GM18951 (cell line): ENCODE results near the gene CCDC127.
"Not testable (repeated sequence)": the region's sequence is repeated elsewhere in the genome, so short reads cannot be mapped to it uniquely, and the experiment has no call there.

Experiments
- POLR2A ChIP-seq: IDR thresholded peaks from 4 replicates; pipeline ENCODE4 v1.6.1; 2011; ENCODE audit warnings: mild to moderate bottlenecking; ENCODE audit not compliant: insufficient read length, insufficient read depth; ENCODE audit errors: extremely low read depth
- in situ Hi-C: fragments of 300-500 bp; cut with MboI; formaldehyde crosslinking; loops from one replicate; pipeline ENCODE4 v1.12.0; 2022; ENCODE audit warnings: low sequenced_read_pairs, mixed read lengths, inconsistent platforms; ENCODE audit not compliant: unreplicated experiment

Gene CCDC127

DNA sequence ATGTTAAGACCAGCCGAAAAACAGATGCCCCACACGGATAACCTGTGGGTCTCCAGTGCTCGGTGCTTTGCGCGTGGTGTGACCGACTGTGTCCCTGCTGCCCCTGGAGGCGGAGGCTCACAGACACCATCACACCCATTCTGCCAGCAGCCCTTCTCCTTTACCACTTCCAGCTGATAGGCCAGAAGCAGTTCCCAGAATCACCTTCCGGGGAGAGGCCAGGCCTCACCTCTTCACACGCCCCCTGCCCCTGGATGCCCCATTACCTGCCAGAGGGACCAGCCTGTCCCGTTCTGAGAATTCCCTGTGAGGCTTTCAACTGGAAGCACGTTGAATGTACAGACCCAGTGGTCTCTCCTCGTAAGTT lies 48.2 kb downstream of the CCDC127 start:
- in situ Hi-C loops: no loop called here
- TF ChIP-seq POLR2A: no peak

GRCh38 chr5:169071-169727 lies 48.8 kb downstream of the CCDC127 start:
- in situ Hi-C loops: no loop called here

GRCh38 chr5:167982-168660 lies 49.8 kb downstream of the CCDC127 start:
- in situ Hi-C loops: no loop called here
- no peak for TF ChIP-seq POLR2A

More at GRCh38 chr5:169071-169727, 48.8 kb downstream of the CCDC127 start:
- no peak for TF ChIP-seq POLR2A

DNA sequence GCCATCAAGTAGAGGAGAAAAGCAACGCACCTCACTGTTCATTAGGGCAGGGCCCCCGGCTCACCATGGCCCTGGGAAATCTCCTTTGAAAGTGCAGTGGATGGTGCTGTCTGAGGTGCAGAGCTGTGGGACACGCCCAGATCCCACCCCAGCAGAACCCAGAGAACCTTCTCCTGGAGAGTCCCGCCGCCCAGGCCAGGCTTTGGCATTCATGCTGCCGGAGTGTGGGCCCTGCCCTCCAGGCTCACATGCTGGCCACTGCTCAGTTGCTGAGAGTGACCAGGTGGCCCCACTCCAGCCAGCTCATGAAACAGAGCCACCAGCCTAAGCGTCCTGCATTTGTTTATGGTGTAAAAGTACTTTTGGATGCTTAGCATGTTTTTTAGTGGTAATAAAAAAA lies 50.4 kb downstream of the CCDC127 start:
- in situ Hi-C loops: no loop called here
- TF ChIP-seq POLR2A: no peak

DNA sequence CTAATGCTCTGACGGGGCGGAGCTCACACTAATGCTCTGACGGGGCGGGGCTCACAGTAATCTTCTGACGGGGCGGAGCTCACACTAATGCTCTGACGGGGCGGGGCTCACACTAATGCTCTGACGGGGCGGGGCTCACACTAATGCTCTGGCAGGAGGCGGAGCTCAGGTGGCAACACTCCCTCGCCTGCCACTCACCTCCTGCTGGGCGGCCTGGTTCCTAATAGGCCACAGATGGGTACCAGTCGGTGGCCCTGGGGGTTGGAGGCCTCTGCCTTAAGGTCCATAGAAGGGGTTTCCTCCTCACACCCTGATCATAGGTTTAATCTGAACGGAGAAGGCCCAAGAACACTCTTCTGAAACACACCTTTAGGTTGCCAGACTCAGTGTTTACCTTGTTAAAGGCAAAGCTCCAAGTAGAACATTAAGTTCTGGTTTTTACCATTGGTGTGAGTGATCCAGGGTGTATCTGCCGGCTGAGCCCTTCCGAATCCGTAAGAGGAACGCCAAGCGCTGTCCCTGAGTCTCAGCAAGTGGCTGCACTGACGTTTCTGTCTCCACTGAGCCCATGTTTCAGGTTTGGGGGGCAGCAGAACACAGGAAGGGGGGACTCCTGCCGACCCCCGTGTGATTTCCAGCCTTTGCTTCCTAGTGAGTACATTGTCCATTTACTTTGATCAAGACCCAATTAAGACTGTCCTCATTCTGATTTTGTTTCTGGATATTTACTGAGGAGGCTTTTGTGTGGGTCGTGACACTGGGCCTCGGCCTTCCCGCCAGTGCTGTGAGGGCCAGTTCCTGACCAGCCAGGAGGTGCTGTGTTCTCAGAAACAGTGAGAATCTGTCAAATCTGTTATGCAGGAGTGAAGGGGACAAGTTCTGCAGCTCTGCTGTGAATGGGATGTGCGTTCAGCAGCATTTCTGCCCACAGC lies 51.2 kb downstream of the CCDC127 start:
- in situ Hi-C loops: no loop called here
- no peak for TF ChIP-seq POLR2A

GRCh38 chr5:164783-165182 lies 53.2 kb downstream of the CCDC127 start:
- in situ Hi-C loops: not testable (repeated sequence)

GRCh38 chr5:164244-164643 lies 53.7 kb downstream of the CCDC127 start:
- no peak for TF ChIP-seq POLR2A
- in situ Hi-C loops: no loop called here

DNA sequence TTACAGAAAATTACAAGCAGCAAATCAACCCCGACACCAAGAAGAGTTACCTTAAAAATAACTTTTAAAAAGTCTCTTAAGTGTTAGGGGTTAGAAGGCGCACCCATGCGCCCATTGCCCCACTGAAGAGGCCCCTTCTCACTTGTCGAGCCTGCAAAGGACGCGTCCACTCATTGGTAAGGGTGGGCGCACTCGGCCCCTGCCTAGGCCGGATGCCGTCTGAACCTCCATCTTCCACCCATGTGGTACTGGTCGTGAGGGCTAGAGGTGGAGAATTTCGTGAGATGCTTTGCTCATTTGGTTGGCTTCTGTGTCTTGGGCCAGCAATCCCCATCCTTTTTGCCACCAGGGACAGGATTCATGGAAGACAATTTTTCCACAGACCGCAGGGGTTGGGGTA lies 54.1 kb downstream of the CCDC127 start:
- TF ChIP-seq POLR2A: no peak
- in situ Hi-C loops: no loop called here

DNA sequence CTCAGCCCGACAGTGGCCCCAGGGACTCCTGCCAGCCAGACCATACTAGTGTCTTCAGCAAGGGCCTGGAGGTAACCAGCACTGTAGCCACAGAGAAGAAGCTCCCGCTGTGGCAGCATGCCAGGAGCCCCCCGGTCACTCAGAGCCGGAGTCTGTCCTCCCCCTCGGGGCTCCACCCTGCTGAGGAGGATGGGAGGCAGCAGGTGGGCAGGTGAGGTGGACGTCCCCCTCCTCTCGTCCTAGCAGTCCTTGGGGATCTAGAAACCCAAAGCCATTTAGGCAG lies 54.7 kb downstream of the CCDC127 start:
- no peak for TF ChIP-seq POLR2A
- in situ Hi-C loops: no loop called here

GRCh38 chr5:162565-163337 lies 55.2 kb downstream of the CCDC127 start:
- no peak for TF ChIP-seq POLR2A
- in situ Hi-C loops: no loop called here

DNA sequence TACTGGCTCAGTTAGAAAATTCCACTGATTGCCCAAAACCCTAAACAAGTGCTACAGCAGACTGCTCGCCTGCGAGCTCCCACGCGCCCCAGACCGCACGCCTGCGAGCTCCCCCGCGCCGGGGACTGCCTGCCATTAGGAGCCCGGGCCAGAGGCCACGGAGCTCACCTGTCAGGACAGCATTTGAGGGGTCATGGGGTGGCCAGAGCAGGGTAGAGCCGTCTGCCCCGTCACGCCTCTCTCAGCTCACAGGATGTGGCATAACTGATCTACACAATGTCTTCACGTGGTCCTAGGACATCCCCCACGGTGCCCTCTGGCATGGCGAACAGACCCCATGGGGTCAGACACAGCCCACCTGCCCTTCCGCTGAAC lies 55.8 kb downstream of the CCDC127 start:
- TF ChIP-seq POLR2A: no peak
- in situ Hi-C loops: no loop called here

GRCh38 chr5:161803-162110 lies 56.2 kb downstream of the CCDC127 start:
- in situ Hi-C loops: no loop called here
- no peak for TF ChIP-seq POLR2A

DNA sequence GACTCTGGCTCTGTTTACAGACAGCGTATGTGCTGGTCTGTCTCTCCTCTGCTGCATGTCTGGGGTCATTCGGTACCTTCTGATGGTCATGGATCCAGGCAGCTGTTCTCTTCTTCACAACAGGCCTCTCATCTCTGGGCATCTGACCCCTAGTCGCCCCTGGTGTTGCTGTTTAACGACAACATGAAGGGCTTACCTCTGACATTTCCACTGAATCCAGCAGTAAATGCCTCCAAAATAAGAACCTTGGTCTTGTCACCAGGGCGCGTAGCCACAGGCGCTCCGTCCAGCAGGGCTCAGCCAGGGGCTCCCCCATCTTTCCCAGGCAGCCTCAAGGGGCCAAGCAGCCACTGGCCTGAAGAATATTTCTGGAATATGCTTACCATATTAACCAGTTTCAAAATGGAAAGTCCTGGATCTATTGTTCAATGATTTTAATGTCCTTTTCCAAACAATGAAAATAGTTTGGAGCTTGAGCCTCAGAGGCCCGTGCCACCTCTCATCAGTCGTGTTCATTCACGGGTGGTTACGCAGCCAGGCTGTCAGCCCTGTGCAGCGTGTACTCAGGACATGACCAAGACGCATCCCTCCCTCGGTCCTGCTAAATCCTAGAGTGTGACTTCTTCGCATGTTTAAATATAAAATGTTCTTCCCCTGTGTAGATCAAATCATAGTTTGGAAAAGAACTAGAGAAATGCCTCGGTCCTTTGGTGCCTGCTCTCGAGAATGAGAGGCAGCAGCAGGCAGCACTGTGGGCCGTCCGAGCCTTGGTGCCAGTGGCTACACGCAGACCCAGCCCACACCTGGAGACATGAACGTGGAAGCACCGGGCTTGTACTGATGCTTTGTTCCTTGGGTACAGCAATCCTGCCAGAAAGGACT lies 56.8 kb downstream of the CCDC127 start:
- in situ Hi-C loops: no loop called here
- no peak for TF ChIP-seq POLR2A

DNA sequence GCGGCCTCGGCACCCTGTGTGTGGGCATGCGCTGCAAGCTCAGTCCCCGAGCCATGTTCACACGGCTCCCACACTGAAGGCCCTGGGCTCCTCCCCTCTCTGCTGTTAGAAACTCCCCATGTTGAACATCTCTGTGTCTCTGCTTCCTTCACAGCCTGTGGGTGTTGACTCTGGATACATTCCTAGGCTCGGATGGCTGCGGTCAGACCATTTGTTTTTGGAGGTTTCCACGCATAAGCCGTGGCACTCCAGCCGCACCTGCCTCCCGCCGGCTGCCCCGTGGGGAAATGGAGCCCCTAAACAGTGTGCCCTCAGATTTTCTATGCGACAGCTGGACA lies 57.8 kb downstream of the CCDC127 start:
- in situ Hi-C loops: no loop called here
- no peak for TF ChIP-seq POLR2A
